SU-DHL-6 (cell line): ENCODE measurements around the gene HYAL1.

ENCODE experiments used
- H2AFZ ChIP-seq: fragments of 200-600 bp; sonication (generic); 2 replicates; pipeline ENCODE4 v1.6.1; 2014; ENCODE audit warnings: low read depth, mild to moderate bottlenecking, moderate library complexity, mixed read lengths, antibody characterized with exemption, low read length; ENCODE audit not compliant: severe bottlenecking
- H3F3A ChIP-seq: fragments of 200-600 bp; shearing (Covaris generic); 2 replicates; pipeline ENCODE4 v1.6.0; 2016; ENCODE audit warnings: antibody characterized with exemption, mild to moderate bottlenecking; ENCODE audit not compliant: insufficient read depth
- H3K27ac ChIP-seq: fragments of 200-600 bp; sonication (generic); 2 replicates; pipeline ENCODE4 v1.5.1; 2016; ENCODE audit warnings: low read depth, mild to moderate bottlenecking, low read length, moderate library complexity, mixed read lengths
- H3K27me3 ChIP-seq: fragments of 200-600 bp; sonication (generic), shearing (Covaris generic); 2 replicates; pipeline ENCODE4 v1.6.0; 2014; ENCODE audit warnings: mild to moderate bottlenecking, low read length
- H3K36me3 ChIP-seq: fragments of 200-600 bp; sonication (generic); 2 replicates; pipeline ENCODE4 v1.6.1; 2014; ENCODE audit warnings: mild to moderate bottlenecking, low read length, mixed read lengths
- H3K4me2 ChIP-seq: fragments of 300-600, 200-600 bp; shearing (Covaris generic), sonication (generic); 2 replicates; pipeline ENCODE4 v1.6.0; 2014; ENCODE audit warnings: low read length, low read depth, mild to moderate bottlenecking; ENCODE audit not compliant: poor library complexity, severe bottlenecking
- H3K4me3 ChIP-seq: fragments of 200-600 bp; sonication (generic); 2 replicates; pipeline ENCODE4 v1.5.1; 2014; ENCODE audit warnings: antibody characterized with exemption, low read length, mild to moderate bottlenecking, mixed read lengths; ENCODE audit not compliant: insufficient read depth, poor library complexity, severe bottlenecking
- H3K79me2 ChIP-seq: fragments of 200-600 bp; sonication (generic); 2 replicates; pipeline ENCODE4 v1.6.1; 2014; ENCODE audit warnings: mild to moderate bottlenecking, low read length, moderate library complexity; ENCODE audit not compliant: insufficient read depth
- H3K9ac ChIP-seq: fragments of 200-600 bp; sonication (generic); 2 replicates; pipeline ENCODE4 v1.7.0; 2014; ENCODE audit warnings: mild to moderate bottlenecking, low read length
- H3K9me2 ChIP-seq: fragments of 200-600 bp; sonication (generic); replicated peaks from 2 replicates; pipeline ENCODE4 v1.6.1; 2014; ENCODE audit warnings: low read length; ENCODE audit not compliant: insufficient read depth
- H3K9me3 ChIP-seq: fragments of 200-600 bp; sonication (generic); 2 replicates; pipeline ENCODE4 v1.6.1; 2014; ENCODE audit warnings: low read length, mixed read lengths; ENCODE audit not compliant: insufficient read depth
- H4K20me1 ChIP-seq: fragments of 200-600 bp; sonication (generic); 2 replicates; pipeline ENCODE4 v1.6.1; 2014; ENCODE audit warnings: low read depth, mild to moderate bottlenecking, antibody characterized with exemption, low read length, moderate library complexity, mixed read lengths
- CTCF ChIP-seq: fragments of 200-600 bp; sonication (generic); IDR thresholded peaks from one replicate; pipeline ENCODE4 v1.5.1; 2017; ENCODE audit warnings: antibody characterized with exemption, mild to moderate bottlenecking, low read length, moderate library complexity; ENCODE audit not compliant: insufficient read depth, poor library complexity, severe bottlenecking
- EZH2phosphoT487 ChIP-seq: fragments of 200-600 bp; sonication (generic), shearing (Covaris generic); conservative IDR thresholded peaks from 2 replicates; pipeline ENCODE4 v1.6.1; 2018; ENCODE audit warnings: mild to moderate bottlenecking, antibody characterized with exemption, low read length, moderate library complexity, mixed read lengths

HYAL1 gene

DNA sequence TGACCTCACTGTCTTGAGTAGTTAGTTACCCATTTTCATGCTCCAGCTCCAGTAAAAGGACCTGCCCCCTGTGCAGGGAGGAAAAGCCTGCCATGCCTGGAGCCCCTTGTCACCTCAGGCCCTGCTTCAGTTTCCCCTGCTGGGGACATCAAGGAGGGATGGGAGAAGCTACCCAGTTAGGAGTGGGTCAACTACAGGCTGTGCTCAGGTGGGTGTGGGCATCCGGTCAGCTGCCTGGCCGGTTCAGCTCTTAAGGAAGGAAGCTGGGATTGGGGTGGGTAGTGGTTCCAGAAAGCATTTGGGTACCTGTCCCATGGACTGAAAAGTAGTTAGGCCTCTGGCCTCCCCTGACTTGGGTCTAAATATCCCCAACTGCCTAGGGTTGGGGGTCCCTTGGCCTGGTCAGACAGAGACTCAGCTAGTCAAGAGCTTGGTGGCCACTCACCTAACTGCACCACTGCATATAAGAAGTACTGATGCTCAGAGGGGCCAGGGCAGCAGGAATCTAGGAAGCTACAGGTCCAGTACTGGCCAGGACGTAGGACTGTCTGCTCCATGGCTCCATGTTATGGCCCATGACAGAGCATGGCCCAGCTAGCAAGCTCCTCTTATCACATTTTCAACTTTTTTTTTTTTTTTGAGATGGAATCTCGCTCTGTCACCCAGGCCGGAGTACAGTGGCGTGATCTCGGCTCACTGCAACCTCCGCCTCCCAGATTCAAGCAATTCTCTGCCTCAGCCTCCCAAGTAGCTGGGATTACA lies 23.9 kb downstream of the HYAL1 start:
- Histone ChIP-seq H3K79me2 (no peaks in the 10 kb centered on the region), H3K36me3 (no peaks in the 10 kb centered on the region), H3K4me3 (no peak overlapping the region), H2AFZ (no peak overlapping the region), H3K9me3 (no peaks in the 10 kb centered on the region), H3K27me3 (no peaks in the 10 kb centered on the region), H3K27ac (no peak overlapping the region), H3F3A (no peaks in the 10 kb centered on the region), H4K20me1 (no peaks in the 10 kb centered on the region), H3K9me2 (no peaks in the 10 kb centered on the region), H3K9ac (no peak overlapping the region), H3K4me2 (no peak overlapping the region)
- no peak for TF ChIP-seq CTCF
- no peak for TF ChIP-seq EZH2phosphoT487

- Histone ChIP-seq H3K27me3 (no peaks in the 10 kb centered on the region), H3K36me3 (no peaks in the 10 kb centered on the region), H3K9me3 (no peaks in the 10 kb centered on the region), H2AFZ (no peak within 1 kb of the TSS), H3K4me2 (no peak within 1 kb of the TSS), H3K79me2 (no peaks in the 10 kb centered on the region), H3F3A (no peaks in the 10 kb centered on the region), H4K20me1 (no peaks in the 10 kb centered on the region), H3K27ac (no peak within 1 kb of the TSS), H3K4me3 (no peak within 1 kb of the TSS), H3K9me2 (no peaks in the 10 kb centered on the region), H3K9ac (no peak within 1 kb of the TSS)
- TF ChIP-seq CTCF (no peak), EZH2phosphoT487 (no peak)
Measured at GRCh38 chr3:50278880-50279224, 24.5 kb downstream of the HYAL1 start, which contains the start of gene LSMEM2. TSS of gene LSMEM2 (plus strand) at chr3:50279087. CDS start at chr3:50279114, 27 bp downstream.

GRCh38 chr3:50278123-50278879 lies 25.1 kb downstream of the HYAL1 start:
- H3K9me3 ChIP-seq, result no peaks in the 10 kb centered on the region

More at GRCh38 chr3:50278123-50278879, 25.1 kb downstream of the HYAL1 start:
- H3K27me3 ChIP-seq, result no peaks in the 10 kb centered on the region
- H3K36me3 ChIP-seq, result no peaks in the 10 kb centered on the region
- no peaks in the 10 kb centered on the region for H3F3A ChIP-seq
- H3K4me2 ChIP-seq, result no peak overlapping the region
- no peaks in the 10 kb centered on the region for H3K79me2 ChIP-seq
- H3K27ac ChIP-seq, result no peak overlapping the region
- H3K4me3 ChIP-seq, result no peak overlapping the region
- no peaks in the 10 kb centered on the region for H3K9me2 ChIP-seq
- H2AFZ ChIP-seq, result no peak overlapping the region
- no peak overlapping the region for H3K9ac ChIP-seq
- H4K20me1 ChIP-seq, result no peaks in the 10 kb centered on the region
- no peak for TF ChIP-seq CTCF
- TF ChIP-seq EZH2phosphoT487, result no peak
